Heart left ventricle (tissue), 16 donors: ENCODE data around the gene AFDN. TPM values are rescaled to one million over a fixed set of nuclear protein-coding genes. Genes with fewer than 3 reads are reported as not detected.

Source experiments
- ATAC-seq, 4 donors: fragments of 200-7000 bp; cut with Tn5 transposase; one replicate each; pipeline ENCODE4 v1.9.1; 2020 to 2022; ENCODE audit warnings: moderate library complexity in 4 of 4, mild to moderate bottlenecking in 3 of 4, moderate number of reproducible peaks in 1 of 4
- DNase-seq, 5 donors: peaks; one replicate each; pipeline ENCODE4 v3.0.0-alpha.2; 2020
- H3K27ac ChIP-seq, 12 donors: fragments of 200-600 bp; sonication (generic) in 4 of 12; one replicate each; pipeline versions ENCODE4 v1.5.0 to v1.8.0; 2016 to 2022; ENCODE audit warnings: mild to moderate bottlenecking in 2 of 12
- H3K27me3 ChIP-seq, 9 donors: fragments of 200-600 bp; sonication (generic) in 2 of 9; one replicate each; pipeline versions ENCODE4 v1.5.1 to v1.8.0; 2016 to 2022; ENCODE audit warnings: mild to moderate bottlenecking in 3 of 9
- H3K36me3 ChIP-seq, 9 donors: fragments of 200-600 bp; sonication (generic) in 2 of 9; one replicate each; pipeline versions ENCODE4 v1.5.0 to v1.8.0; 2018 to 2022; ENCODE audit warnings: mild to moderate bottlenecking in 2 of 9
- H3K4me1 ChIP-seq, 12 donors: fragments of 200-600 bp; sonication (generic) in 4 of 12; one replicate each; pipeline versions ENCODE4 v1.5.0 to v1.8.0; 2016 to 2022; ENCODE audit warnings: mild to moderate bottlenecking in 3 of 12
- H3K4me3 ChIP-seq, 12 donors: fragments of 200-600 bp; sonication (generic) in 4 of 12; one replicate each; pipeline versions ENCODE4 v1.5.0 to v1.8.0; 2017 to 2022; ENCODE audit warnings: mild to moderate bottlenecking in 9 of 12, moderate library complexity in 4 of 12
- H3K9me3 ChIP-seq, 12 donors: fragments of 200-600 bp; sonication (generic) in 4 of 12; one replicate each; pipeline versions ENCODE4 v1.5.0 to v1.8.0; 2016 to 2022; ENCODE audit warnings: mild to moderate bottlenecking in 1 of 12
- CTCF ChIP-seq, 12 donors: fragments of 200-600 bp; sonication (generic) in 4 of 12; IDR thresholded peaks; one replicate each; pipeline versions ENCODE4 v1.5.0 to v1.8.0; 2018 to 2022; ENCODE audit warnings: antibody characterized with exemption in 12 of 12, mild to moderate bottlenecking in 5 of 12
- POLR2A ChIP-seq, 2 donors: fragments of 450-650 bp; IDR thresholded peaks; one replicate each; pipeline ENCODE4 v1.6.1; 2017; ENCODE audit warnings: antibody characterized with exemption in 2 of 2, mild to moderate bottlenecking in 2 of 2, moderate library complexity in 2 of 2
- WGBS, 4 donors: extraction: QIAGEN DNeasy Blood & Tissue Kit in 2 of 4; methylation state at CpG; one replicate each; pipeline versions ENCODE4 v1.1.5 to v1.1.7; 2013 to 2018; 5-methylcytosine and 5-hydroxymethylcytosine counted together
- intact Hi-C, 10 donors: fragments of 100-400 bp; cut with DNase I; formaldehyde crosslinking; loops; one replicate each; pipeline versions ENCODE4 v1.11.1 to v1.14.2; 2022
- polyA plus RNA-seq, 2 donors: library from polyadenylated mRNA; stranded (reverse); fragments of 200-250 nt; gene quantifications; one replicate each; pipeline ENCODE4 v1.2.3, GENCODE V29; 2013
- total RNA-seq, 9 donors: library from RNA; depleted of rRNA in 2 of 9; stranded (reverse); fragments of >200 nt in 2 of 9; fragmentation: NEBNext Ultra II Directional in 3 of 9; extraction: Animal tissue kit (Norgen Biotek cat#: 25700) in 3 of 9; gene quantifications; one replicate each; pipeline versions ENCODE4 v1.1.0 to v1.2.4, GENCODE V29; 2016 to 2023
- donor health status: ischemic (EF 13 %, LVEDD 7.1; RV severe dilation, severe dysfunction).
- donor health status: healthy with polysubstance abuse.
- donor health status: DM: no; HTN: yes; CAD: no.
- donor health status: DM: no; HTN: no; CAD: no.
- donor health status: ischemic (EF 25% LVEDD 6.9; RV normal size, moderate dysfunction).
- donor health status: ischemic (EF 25% LVEDD 5.7; RV mildly dilated, moderate dysfunction).
- donor health status: healthy.
- donor health status: DM: yes; HTN: yes; CAD: no.
- donor health status: ischemic (EF 35%, LVEDD 5.7; RV mildly dilated, moderate dysfunction).
- donor health status: nonischemic (EF 11% LVEDD 7.7; RV severe dilation, severe dysfunction).
- donor health status: DM: yes; HTN: yes; CAD: no.
- donor health status: PGD.
- donor health status: ischemic (EF 29% LVEDD 5.4; RV normal size, mild dysfunction).
- donor health status: nonischemic (EF 23%, LVEDD 6.1; RV moderate dilation, normal function).

The AFDN gene
- total and polyA plus RNA-seq, 11 donors, result 27.6 to 100 (median 50.4) TPM

GRCh38 chr6:168007592-168008338 lies 181.1 kb downstream of the AFDN start:
- ATAC-seq, result peak; percentile 32 to 85 (median 80)
- intact Hi-C loops, result no loop called here
- no peak overlapping the region for H3K4me3 ChIP-seq
- DNase-seq, result no peak
- H3K4me1 ChIP-seq, result peaks cover 0 to 30% (median 7%) of the 10 kb centered on the region in 12 donors
- TF ChIP-seq CTCF (IDR thresholded peaks at IDR 0.05) (no peak), POLR2A (IDR thresholded peaks at IDR 0.05) (no peak)
- H3K27ac ChIP-seq, result peak overlapping the region in 6 of 12 donors; percentile 9 to 52 (median 26)
- H3K27me3 ChIP-seq, result no peaks in the 10 kb centered on the region
- H3K9me3 ChIP-seq, result peaks cover 0 to 41% (median 22%) of the 10 kb centered on the region in 12 donors
- H3K36me3 ChIP-seq, result no peaks in the 10 kb centered on the region
- WGBS, 4 donors, result 31 to 40% (median 37%) methylated on average over 3 of the region's 3 CpGs

GRCh38 chr6:168009331-168009730 lies 182.6 kb downstream of the AFDN start:
- Histone ChIP-seq H3K36me3 (no peaks in the 10 kb centered on the region), H3K27me3 (no peaks in the 10 kb centered on the region), H3K9me3 (peaks cover 0 to 41% (median 22%) of the 10 kb centered on the region in 12 donors), H3K27ac (no peak overlapping the region), H3K4me1 (peaks cover 0 to 24% (median 11%) of the 10 kb centered on the region in 12 donors), H3K4me3 (no peak overlapping the region)
- DNase-seq (no peak), ATAC-seq (no peak)
- TF ChIP-seq POLR2A (IDR thresholded peaks at IDR 0.05), result no peak
- TF ChIP-seq CTCF (IDR thresholded peaks at IDR 0.05), result no peak
- intact Hi-C loops, result no loop called here
- WGBS, 4 donors, result 91 to 97% (median 95%) methylated on average over 3 of the region's 3 CpGs

GRCh38 chr6:168011291-168011690 lies 184.6 kb downstream of the AFDN start:
- no peak overlapping the region for H3K4me3 ChIP-seq
- no peaks in the 10 kb centered on the region for H3K27me3 ChIP-seq
- 89 to 98% (median 92%) methylated on average over 1 of the region's 1 CpG for WGBS, 4 donors
- H3K36me3 ChIP-seq, result no peaks in the 10 kb centered on the region
- no peak for TF ChIP-seq POLR2A (IDR thresholded peaks at IDR 0.05)
- TF ChIP-seq CTCF (IDR thresholded peaks at IDR 0.05), result no peak
- H3K4me1 ChIP-seq, result peaks cover 0 to 31% (median 12%) of the 10 kb centered on the region in 12 donors
- intact Hi-C loops, result no loop called here
- H3K9me3 ChIP-seq, result peaks cover 0 to 41% (median 22%) of the 10 kb centered on the region in 12 donors
- no peak for DNase-seq
- no peak overlapping the region for H3K27ac ChIP-seq
- ATAC-seq, result no peak

GRCh38 chr6:168012431-168013249 lies 185.9 kb downstream of the AFDN start:
- H3K9me3 ChIP-seq, result peaks cover 0 to 41% (median 22%) of the 10 kb centered on the region in 12 donors
- peak in 1 of 5 donors; percentile 10 for DNase-seq
- no peaks in the 10 kb centered on the region for H3K36me3 ChIP-seq
- intact Hi-C loops, result no loop called here
- H3K4me1 ChIP-seq, result peaks cover 0 to 35% (median 7%) of the 10 kb centered on the region in 12 donors
- H3K4me3 ChIP-seq, result no peak overlapping the region
- TF ChIP-seq POLR2A (IDR thresholded peaks at IDR 0.05), result no peak
- WGBS, 4 donors, result 74 to 89% (median 87%) methylated on average over 9 to 13 of the region's 13 CpGs
- ATAC-seq, result no peak
- H3K27ac ChIP-seq, result no peak overlapping the region
- H3K27me3 ChIP-seq, result no peaks in the 10 kb centered on the region
